GM23338 (cell line): ENCODE measurements around the gene STPG2. TPM values are rescaled to one million over a fixed set of nuclear protein-coding genes. Genes with fewer than 3 reads are reported as not detected.

Source experiments
- CREB1 ChIP-seq: fragments of 250-450 bp; sonication (Bioruptor Pico); IDR thresholded peaks from 2 replicates; pipeline ENCODE4 v1.5.0; 2020; ENCODE audit warnings: low read depth, mild to moderate bottlenecking, moderate library complexity
- polyA plus RNA-seq: library from polyadenylated mRNA; unstranded; fragments of >200 nt; fragmentation: Nextera tagmentation; extraction: Ambion mirVana; gene quantifications from 2 replicates; pipeline ENCODE4 v1.2.1, GENCODE V29; 2016
- total RNA-seq: library from RNA; depleted of rRNA; stranded (reverse); fragments of >200 nt; shearing (Covaris generic); gene quantifications from 2 replicates; pipeline ENCODE4 v1.2.3, GENCODE V29; 2014; rRNA removed
- TF ChIP-seq, protein P1 (sequence below): fragments of 250-450 bp; sonication (Bioruptor Pico); IDR thresholded peaks from 2 replicates; pipeline ENCODE4 v1.5.0; 2020; ENCODE audit warnings: mild to moderate bottlenecking, moderate library complexity

The STPG2 gene
- total and polyA plus RNA-seq, 2 experiments from 2014 or later = 0.17 to 0.32 TPM

DNA sequence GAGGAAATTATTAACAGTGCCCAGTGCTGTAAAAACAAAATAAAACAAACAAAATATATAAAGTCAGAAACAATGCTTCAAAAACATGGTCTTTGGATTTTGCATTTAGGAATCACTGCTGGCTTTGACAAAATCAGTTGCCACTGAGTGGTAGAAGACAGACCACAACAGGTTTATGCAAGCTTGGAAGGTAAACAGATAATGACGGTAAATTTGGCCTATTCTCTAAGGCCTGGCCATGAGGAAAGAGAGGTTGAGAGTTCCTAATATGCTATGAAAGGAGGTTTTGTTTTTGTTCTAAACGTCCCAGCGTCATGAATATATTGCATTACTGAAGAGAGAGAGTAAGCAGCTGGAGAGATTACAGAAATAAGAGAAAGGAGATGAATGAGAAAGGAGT is 629.4 kb downstream of the STPG2 start (continued):
- TF ChIP-seq, protein P1, sequence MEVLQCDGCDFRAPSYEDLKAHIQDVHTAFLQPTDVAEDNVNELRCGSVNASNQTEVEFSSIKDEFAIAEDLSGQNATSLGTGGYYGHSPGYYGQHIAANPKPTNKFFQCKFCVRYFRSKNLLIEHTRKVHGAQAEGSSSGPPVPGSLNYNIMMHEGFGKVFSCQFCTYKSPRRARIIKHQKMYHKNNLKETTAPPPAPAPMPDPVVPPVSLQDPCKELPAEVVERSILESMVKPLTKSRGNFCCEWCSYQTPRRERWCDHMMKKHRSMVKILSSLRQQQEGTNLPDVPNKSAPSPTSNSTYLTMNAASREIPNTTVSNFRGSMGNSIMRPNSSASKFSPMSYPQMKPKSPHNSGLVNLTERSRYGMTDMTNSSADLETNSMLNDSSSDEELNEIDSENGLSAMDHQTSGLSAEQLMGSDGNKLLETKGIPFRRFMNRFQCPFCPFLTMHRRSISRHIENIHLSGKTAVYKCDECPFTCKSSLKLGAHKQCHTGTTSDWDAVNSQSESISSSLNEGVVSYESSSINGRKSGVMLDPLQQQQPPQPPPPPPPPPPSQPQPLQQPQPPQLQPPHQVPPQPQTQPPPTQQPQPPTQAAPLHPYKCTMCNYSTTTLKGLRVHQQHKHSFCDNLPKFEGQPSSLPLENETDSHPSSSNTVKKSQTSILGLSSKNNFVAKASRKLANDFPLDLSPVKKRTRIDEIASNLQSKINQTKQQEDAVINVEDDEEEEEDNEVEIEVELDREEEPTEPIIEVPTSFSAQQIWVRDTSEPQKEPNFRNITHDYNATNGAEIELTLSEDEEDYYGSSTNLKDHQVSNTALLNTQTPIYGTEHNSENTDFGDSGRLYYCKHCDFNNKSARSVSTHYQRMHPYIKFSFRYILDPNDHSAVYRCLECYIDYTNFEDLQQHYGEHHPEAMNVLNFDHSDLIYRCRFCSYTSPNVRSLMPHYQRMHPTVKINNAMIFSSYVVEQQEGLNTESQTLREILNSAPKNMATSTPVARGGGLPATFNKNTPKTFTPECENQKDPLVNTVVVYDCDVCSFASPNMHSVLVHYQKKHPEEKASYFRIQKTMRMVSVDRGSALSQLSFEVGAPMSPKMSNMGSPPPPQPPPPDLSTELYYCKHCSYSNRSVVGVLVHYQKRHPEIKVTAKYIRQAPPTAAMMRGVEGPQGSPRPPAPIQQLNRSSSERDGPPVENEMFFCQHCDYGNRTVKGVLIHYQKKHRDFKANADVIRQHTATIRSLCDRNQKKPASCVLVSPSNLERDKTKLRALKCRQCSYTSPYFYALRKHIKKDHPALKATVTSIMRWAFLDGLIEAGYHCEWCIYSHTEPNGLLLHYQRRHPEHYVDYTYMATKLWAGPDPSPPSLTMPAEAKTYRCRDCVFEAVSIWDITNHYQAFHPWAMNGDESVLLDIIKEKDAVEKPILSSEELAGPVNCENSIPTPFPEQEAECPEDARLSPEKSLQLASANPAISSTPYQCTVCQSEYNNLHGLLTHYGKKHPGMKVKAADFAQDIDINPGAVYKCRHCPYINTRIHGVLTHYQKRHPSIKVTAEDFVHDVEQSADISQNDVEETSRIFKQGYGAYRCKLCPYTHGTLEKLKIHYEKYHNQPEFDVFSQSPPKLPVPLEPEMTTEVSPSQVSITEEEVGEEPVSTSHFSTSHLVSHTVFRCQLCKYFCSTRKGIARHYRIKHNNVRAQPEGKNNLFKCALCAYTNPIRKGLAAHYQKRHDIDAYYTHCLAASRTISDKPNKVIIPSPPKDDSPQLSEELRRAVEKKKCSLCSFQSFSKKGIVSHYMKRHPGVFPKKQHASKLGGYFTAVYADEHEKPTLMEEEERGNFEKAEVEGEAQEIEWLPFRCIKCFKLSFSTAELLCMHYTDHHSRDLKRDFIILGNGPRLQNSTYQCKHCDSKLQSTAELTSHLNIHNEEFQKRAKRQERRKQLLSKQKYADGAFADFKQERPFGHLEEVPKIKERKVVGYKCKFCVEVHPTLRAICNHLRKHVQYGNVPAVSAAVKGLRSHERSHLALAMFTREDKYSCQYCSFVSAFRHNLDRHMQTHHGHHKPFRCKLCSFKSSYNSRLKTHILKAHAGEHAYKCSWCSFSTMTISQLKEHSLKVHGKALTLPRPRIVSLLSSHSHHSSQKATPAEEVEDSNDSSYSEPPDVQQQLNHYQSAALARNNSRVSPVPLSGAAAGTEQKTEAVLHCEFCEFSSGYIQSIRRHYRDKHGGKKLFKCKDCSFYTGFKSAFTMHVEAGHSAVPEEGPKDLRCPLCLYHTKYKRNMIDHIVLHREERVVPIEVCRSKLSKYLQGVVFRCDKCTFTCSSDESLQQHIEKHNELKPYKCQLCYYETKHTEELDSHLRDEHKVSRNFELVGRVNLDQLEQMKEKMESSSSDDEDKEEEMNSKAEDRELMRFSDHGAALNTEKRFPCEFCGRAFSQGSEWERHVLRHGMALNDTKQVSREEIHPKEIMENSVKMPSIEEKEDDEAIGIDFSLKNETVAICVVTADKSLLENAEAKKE (CRISPR knock-in tag) = no peak
- no peak for TF ChIP-seq CREB1 (CRISPR knock-in tag)

Other genes with a start within 250 kb of the STPG2 start
- 26.8 and 32.4 TPM in 2 replicates for gene RAP1GDS1, start 117.9 kb upstream of the STPG2 start, total RNA-seq
- 22.7 and 23.7 TPM in 2 replicates for gene RAP1GDS1, start 117.9 kb upstream of the STPG2 start, polyA plus RNA-seq